Measurements from ENCODE around the gene GFPT2.

- TF ChIP-seq CTCF (IDR thresholded peaks at IDR 0.05), result no peak
- TF ChIP-seq EP300 (IDR thresholded peaks at IDR 0.05), result no peak
- TF ChIP-seq TP53 (CRISPR knock-in tag; IDR thresholded peaks at IDR 0.05), result no peak
- no peak for TF ChIP-seq MYC (IDR thresholded peaks at IDR 0.05; ENCODE audit: borderline replicate concordance, low read length)
- no peak for TF ChIP-seq RNF2 (IDR thresholded peaks at IDR 0.05; ENCODE audit: borderline replicate concordance, low read depth)
- TF ChIP-seq NR3C1 (IDR thresholded peaks at IDR 0.05), result no peak
These were observed 17.9 kb upstream of the GFPT2 start for GRCh38 chr5:180370861-180371641.
